HG02623 (cell line): ENCODE results near the gene AHR.
"Not testable (repeated sequence)": the region's sequence is repeated elsewhere in the genome, so short reads cannot be mapped to it uniquely, and the experiment has no call there.

Source experiments
- ATAC-seq: cut with Tn5 transposase; IDR thresholded peaks from one replicate; pipeline ENCODE4 v1.9.1; 2021; ENCODE audit warnings: moderate library complexity; ENCODE audit not compliant: unreplicated experiment

AHR gene

DNA sequence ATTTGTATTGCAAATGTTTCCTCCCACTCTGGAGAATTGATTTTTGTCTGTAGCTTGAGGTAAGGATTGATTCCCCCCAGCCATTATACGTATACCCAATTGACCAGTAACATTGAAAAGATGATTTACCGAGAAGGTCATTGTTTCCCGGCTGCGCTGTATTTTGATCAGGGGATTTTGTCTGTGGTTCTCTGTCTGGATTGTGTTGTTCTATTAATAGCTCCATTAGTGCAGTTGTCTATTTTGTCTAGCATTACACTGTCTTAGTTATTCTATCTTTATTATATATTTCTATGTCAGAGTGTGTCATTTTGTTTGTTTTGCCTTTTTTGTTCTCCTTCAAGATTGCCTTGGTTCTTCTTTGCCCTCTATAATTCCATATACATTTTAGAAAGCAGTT, 37.7 kb downstream of the AHR start:
- ATAC-seq: no peak

DNA sequence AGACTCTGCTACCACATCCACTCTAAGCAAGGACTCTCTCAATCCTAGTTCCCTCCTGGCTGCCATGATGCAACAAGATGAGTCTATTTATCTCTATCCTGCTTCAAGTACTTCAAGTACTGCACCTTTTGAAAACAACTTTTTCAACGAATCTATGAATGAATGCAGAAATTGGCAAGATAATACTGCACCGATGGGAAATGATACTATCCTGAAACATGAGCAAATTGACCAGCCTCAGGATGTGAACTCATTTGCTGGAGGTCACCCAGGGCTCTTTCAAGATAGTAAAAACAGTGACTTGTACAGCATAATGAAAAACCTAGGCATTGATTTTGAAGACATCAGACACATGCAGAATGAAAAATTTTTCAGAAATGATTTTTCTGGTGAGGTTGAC, 40.7 kb downstream of the AHR start:
- no peak for ATAC-seq

DNA sequence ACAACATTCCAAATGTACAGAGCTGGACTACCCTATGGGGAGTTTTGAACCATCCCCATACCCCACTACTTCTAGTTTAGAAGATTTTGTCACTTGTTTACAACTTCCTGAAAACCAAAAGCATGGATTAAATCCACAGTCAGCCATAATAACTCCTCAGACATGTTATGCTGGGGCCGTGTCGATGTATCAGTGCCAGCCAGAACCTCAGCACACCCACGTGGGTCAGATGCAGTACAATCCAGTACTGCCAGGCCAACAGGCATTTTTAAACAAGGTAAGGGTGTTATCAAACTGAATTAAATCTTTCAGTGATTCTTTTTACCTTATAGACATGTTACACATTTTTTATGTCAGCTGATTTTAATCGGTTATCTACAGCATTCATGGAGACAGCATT, 41.5 kb downstream of the AHR start:
- ATAC-seq: no peak

GRCh38 chr7:17340655-17341054, 42.2 kb downstream of the AHR start:
- ATAC-seq: no peak

DNA sequence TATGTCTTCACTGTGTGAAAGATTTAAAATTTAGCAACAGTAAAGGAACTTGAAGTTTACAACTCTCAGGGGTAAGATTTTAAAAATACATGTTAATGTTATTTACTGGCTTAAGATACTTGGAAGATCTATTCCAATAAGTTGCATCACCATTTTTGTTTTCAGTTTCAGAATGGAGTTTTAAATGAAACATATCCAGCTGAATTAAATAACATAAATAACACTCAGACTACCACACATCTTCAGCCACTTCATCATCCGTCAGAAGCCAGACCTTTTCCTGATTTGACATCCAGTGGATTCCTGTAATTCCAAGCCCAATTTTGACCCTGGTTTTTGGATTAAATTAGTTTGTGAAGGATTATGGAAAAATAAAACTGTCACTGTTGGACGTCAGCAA, 44.3 kb downstream of the AHR start:
- ATAC-seq: no peak

- no peak for ATAC-seq
Measured at GRCh38 chr7:17347401-17347800, 48.9 kb downstream of the AHR start.

DNA sequence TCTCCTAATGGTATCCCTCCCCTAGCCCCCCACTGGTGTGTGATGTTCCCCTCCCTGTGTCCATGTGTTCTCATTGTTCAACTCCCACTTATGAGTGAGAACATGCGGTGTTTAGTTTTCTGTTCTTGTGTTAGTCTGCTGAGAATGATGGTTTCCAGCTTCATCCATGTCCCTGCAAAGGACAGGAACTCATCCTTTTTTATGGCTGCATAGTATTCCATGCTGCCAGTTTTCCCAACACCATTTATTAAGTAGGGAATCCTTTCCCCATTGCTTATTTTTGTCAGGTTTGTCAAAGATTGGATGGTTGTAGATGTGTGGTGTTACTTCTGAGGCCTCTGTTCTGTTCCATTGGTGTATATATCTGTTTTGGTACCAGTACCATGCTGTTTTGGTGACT, 50.5 kb downstream of the AHR start:
- not testable (repeated sequence) for ATAC-seq

- not testable (repeated sequence) for ATAC-seq
Measured at GRCh38 chr7:17350321-17350720, 51.9 kb downstream of the AHR start.

DNA sequence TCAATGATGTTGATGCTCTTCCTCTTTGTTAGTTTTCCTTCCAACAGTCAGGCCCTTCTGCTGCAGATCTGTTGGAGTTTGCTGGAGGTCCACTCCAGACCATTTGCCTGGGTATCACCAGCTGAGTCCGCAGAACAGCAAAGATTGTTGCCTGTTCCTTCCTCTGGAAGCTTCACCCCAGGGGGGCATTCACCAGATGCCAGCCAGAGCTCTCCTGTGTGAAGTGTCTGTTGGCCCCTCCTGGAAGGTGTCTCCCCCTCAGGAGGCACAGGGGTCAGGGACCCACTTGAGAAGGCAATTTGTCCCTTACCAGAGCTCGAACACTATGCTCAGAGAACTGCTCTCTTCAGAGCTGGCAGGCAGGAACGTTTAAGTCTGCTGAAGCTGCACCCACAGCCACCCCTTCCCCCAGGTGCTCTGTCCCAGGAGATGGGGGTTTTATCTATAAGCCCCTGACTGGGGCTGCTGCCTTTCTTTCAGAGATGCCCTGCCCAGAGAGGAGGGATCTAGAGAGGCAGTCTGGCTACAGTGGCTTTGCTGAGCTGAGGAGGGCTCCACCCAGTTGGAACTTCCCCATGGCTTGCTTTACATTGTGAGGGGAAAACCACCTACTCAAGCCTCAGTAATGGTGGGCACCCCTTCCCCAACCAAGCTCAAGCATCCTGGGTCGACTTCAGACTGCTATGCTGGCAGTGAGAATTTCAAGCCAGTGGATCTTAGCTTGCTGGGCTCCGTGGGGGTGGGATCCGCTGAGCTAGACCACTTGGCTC, 55.4 kb downstream of the AHR start:
- not testable (repeated sequence) for ATAC-seq

GRCh38 chr7:17354473-17354872, 56.0 kb downstream of the AHR start:
- ATAC-seq: no peak

DNA sequence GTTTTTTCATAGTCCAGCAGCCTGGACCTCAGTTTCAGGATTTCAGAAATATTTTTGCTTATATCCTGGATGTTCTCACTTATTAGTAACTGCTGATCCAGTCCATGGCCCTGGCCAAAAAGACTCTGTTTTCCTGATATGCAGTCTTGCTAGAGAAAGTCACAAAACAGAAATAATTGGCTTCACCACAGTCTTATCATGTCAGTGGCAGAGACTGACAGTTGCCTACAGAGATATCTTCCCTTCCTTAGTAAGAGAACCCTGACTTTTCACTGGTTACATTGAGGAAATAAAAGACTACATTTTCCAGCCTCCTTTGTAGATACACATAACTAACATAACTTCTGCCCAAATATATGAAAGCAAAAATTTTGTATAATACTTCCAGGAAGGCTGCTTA, 56.6 kb downstream of the AHR start:
- no peak for ATAC-seq

- no peak for ATAC-seq
Measured at GRCh38 chr7:17357952-17358351, 59.5 kb downstream of the AHR start.

DNA sequence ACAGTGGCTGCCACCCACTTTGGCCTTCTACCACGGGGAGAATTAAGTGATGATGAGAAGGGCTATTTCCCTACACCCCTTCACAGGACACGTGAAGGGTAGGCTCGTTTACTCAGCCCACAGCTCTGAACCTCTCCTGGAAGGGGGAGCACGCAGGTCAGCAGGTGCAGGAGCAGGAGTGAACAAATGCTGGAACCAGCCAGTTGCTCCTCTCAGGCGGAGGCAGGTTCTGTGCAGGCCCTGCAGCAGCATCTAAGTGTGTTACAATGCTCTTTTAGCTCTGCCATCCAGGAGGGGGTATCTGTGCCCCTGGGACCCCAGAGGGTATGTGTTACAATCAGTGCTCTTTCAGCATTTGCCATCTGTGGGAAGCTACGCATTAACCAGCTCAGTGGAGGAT, 61.2 kb downstream of the AHR start:
- ATAC-seq: no peak

GRCh38 chr7:17362439-17363105, 64.1 kb downstream of the AHR start:
- ATAC-seq: no peak

DNA sequence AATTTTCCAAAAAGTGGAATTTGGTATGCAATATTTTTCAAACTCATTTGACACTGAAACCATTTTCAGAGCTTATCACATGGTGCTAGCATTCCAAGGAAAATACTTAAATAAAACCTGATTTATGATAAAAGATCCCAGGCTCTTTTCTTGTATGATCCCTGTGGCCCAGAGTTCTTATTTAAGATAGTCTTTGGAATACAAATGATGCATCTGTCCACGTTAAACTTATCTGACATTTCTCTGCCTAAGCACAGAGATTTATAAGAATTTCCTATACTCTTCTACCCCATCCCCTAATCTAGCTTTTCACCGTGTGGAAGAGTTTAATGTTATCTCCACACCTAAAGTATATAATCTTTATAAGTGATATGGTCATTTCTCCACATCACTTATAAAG, 66.2 kb downstream of the AHR start:
- no peak for ATAC-seq

DNA sequence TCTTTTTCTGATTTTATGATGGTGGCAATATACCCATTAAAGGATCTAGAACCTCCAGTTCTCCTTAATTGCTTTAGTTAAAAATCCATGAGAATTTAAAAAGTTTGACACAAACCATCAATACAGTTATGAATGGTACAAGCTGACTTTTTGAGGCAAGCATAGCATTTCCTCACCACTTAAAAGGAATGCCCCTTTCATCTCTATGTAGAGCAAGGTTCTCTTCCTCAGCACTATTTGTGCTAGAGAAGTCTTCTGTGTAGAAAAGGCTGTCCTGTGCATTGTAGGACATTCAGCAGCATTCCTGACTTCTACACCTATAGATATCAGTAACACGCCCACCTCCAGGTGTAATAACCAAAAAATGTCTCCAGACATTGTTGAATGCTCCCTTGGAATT, 67.3 kb downstream of the AHR start:
- no peak for ATAC-seq

- no peak for ATAC-seq
Measured at GRCh38 chr7:17367502-17367901, 69.0 kb downstream of the AHR start.

DNA sequence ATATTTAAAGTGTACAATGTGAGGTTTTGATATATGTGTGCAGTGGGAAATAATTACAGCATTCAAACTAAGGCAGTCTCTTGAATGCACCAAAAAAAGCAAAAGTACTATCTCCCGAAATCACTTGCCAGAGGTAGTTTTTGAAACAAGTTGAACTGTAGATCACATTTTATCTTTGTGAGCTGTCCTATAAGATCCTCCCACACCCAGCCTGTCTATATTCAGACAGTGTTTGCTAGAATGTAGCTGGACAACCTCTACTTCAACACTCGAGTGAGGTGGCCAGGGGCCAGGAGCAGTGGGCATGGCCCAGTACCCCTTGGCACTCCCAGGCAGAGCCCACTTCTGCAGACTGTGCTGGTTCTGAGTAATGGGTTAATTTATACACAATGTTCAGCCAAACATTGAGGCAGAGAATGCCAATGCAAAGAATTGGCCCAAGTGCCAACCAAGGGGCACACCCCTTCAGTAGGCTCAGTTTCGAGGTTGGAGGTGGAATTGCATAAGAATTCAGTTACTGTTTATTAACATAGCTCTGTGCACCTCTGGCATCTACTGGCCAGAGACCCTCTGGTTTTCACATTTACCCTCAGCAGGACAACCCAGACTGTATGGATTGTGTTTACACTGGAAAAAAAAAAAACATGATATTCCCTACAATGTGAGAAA, 70.5 kb downstream of the AHR start:
- no peak for ATAC-seq

- no peak for ATAC-seq
Measured at GRCh38 chr7:17369691-17370426, 71.4 kb downstream of the AHR start.

- ATAC-seq: no peak
Measured at GRCh38 chr7:17370901-17371585, 72.6 kb downstream of the AHR start.
